Measurements from ENCODE around the gene NECTIN1. TPM values are rescaled to one million over a fixed set of nuclear protein-coding genes. Genes with fewer than 3 reads are reported as not detected.

Gene NECTIN1
- total RNA-seq, 1 donor from 2014 or later: 10.4 TPM

- no peak for ATAC-seq
These were observed 13.4 kb upstream of the NECTIN1 start for GRCh38 chr11:119742263-119742861.

GRCh38 chr11:119741369-119742262 is 12.6 kb upstream of the NECTIN1 start:
- H3K4me1 ChIP-seq: peaks cover 6% of the 10 kb centered on the region
- H3K27ac ChIP-seq: no peak overlapping the region
- H3K9me3 ChIP-seq: no peaks in the 10 kb centered on the region
- no peaks in the 10 kb centered on the region for H3K36me3 ChIP-seq
- intact Hi-C loops (cut with DNase I): no loop called here
- peaks cover 44% of the 10 kb centered on the region for H3K27me3 ChIP-seq
- DNase-seq (peak; percentile 81), ATAC-seq (peak; percentile 85)
- TF ChIP-seq CTCF (IDR thresholded peaks at IDR 0.05): peak; percentile 81
- H3K4me3 ChIP-seq: no peak overlapping the region

More at GRCh38 chr11:119742263-119742861, 13.4 kb upstream of the NECTIN1 start:
- peaks cover 6% of the 10 kb centered on the region for H3K4me1 ChIP-seq
- H3K27ac ChIP-seq: no peak overlapping the region
- no peaks in the 10 kb centered on the region for H3K36me3 ChIP-seq
- DNase-seq: no peak
- intact Hi-C loops (cut with DNase I): no loop called here
- H3K9me3 ChIP-seq: no peaks in the 10 kb centered on the region
- no peak for TF ChIP-seq CTCF (IDR thresholded peaks at IDR 0.05)
- no peak overlapping the region for H3K4me3 ChIP-seq
- H3K27me3 ChIP-seq: peaks cover 44% of the 10 kb centered on the region

GRCh38 chr11:119739975-119740374 is 11.0 kb upstream of the NECTIN1 start:
- Histone ChIP-seq H3K27me3 (peaks cover 44% of the 10 kb centered on the region), H3K9me3 (no peaks in the 10 kb centered on the region), H3K4me3 (no peak overlapping the region), H3K4me1 (peaks cover 6% of the 10 kb centered on the region), H3K27ac (no peak overlapping the region), H3K36me3 (no peaks in the 10 kb centered on the region)
- no peak for ATAC-seq
- no peak for TF ChIP-seq CTCF (IDR thresholded peaks at IDR 0.05)
- intact Hi-C loops (cut with DNase I): no loop called here
- DNase-seq: no peak

- no peak overlapping the region for H3K27ac ChIP-seq
- H3K4me1 ChIP-seq: peaks cover 6% of the 10 kb centered on the region
- DNase-seq (no peak), ATAC-seq (no peak)
- intact Hi-C loops (cut with DNase I): no loop called here
- TF ChIP-seq CTCF (IDR thresholded peaks at IDR 0.05): no peak
- peaks cover 44% of the 10 kb centered on the region for H3K27me3 ChIP-seq
- H3K9me3 ChIP-seq: no peaks in the 10 kb centered on the region
- H3K36me3 ChIP-seq: no peaks in the 10 kb centered on the region
- H3K4me3 ChIP-seq: no peak overlapping the region
These were observed 10.2 kb upstream of the NECTIN1 start for GRCh38 chr11:119739021-119739703.

- Histone ChIP-seq H3K9me3 (no peaks in the 10 kb centered on the region), H3K4me1 (peaks cover 6% of the 10 kb centered on the region), H3K4me3 (no peak overlapping the region), H3K36me3 (no peaks in the 10 kb centered on the region), H3K27me3 (peaks cover 38% of the 10 kb centered on the region), H3K27ac (no peak overlapping the region)
- no peak for TF ChIP-seq CTCF (IDR thresholded peaks at IDR 0.05)
- DNase-seq (no peak), ATAC-seq (no peak)
- intact Hi-C loops (cut with DNase I): no loop called here
These were observed 9.0 kb upstream of the NECTIN1 start for GRCh38 chr11:119738059-119738439.
